Lung (tissue), 12 donors: ENCODE measurements around the gene MTA3. TPM values are rescaled to one million over a fixed set of nuclear protein-coding genes. Genes with fewer than 3 reads are reported as not detected.

ENCODE experiments used
- ATAC-seq: fragments of 200-7000 bp; cut with Tn5 transposase; one replicate; pipeline ENCODE4 v1.9.1; 2020; ENCODE audit warnings: moderate number of reproducible peaks; ENCODE audit not compliant: insufficient read depth, low FRiP score
- DNase-seq, 3 donors: peaks; one replicate each; pipeline ENCODE4 v3.0.0-alpha.2; 2013 to 2017
- H3K27ac ChIP-seq, 2 donors: one replicate each; pipeline ENCODE4 v1.5.1; 2013; ENCODE audit warnings: mild to moderate bottlenecking in 2 of 2, moderate library complexity in 2 of 2, control low read depth in 1 of 2, inconsistent platforms in 1 of 2, low read depth in 1 of 2, low read length in 1 of 2
- H3K27me3 ChIP-seq, 3 donors: one replicate each; pipeline ENCODE4 v1.5.1; 2013; ENCODE audit warnings: low read length in 2 of 3; ENCODE audit not compliant: control insufficient read depth in 3 of 3, insufficient read depth in 3 of 3
- H3K36me3 ChIP-seq, 4 donors: one replicate each; pipeline ENCODE4 v1.5.1; 2013; ENCODE audit warnings: low read length in 4 of 4, mild to moderate bottlenecking in 1 of 4, moderate library complexity in 1 of 4; ENCODE audit not compliant: control insufficient read depth in 4 of 4, insufficient read depth in 4 of 4
- H3K4me1 ChIP-seq, 5 donors: one replicate each; pipeline ENCODE4 v1.5.1; 2013; ENCODE audit warnings: low read length in 5 of 5, mild to moderate bottlenecking in 2 of 5, moderate library complexity in 1 of 5; ENCODE audit not compliant: control insufficient read depth in 5 of 5, insufficient read depth in 5 of 5
- H3K4me3 ChIP-seq: one replicate; pipeline ENCODE4 v1.5.1; 2013; ENCODE audit warnings: mild to moderate bottlenecking, control low read depth, moderate library complexity
- H3K9ac ChIP-seq, 2 donors: one replicate each; pipeline ENCODE4 v1.5.1; 2013; ENCODE audit warnings: low read length in 2 of 2, control low read depth in 1 of 2; ENCODE audit not compliant: insufficient read depth in 1 of 2
- H3K9me3 ChIP-seq, 4 donors: one replicate each; pipeline ENCODE4 v1.5.1; 2013; ENCODE audit warnings: low read length in 3 of 4, mild to moderate bottlenecking in 1 of 4, moderate library complexity in 1 of 4; ENCODE audit not compliant: control insufficient read depth in 4 of 4, insufficient read depth in 3 of 4
- CTCF ChIP-seq: IDR thresholded peaks from 2 replicates; pipeline ENCODE4 v1.5.1; 2012; ENCODE audit warnings: mild to moderate bottlenecking; ENCODE audit errors: control extremely low read depth, extremely low read depth
- WGBS, 2 donors: extraction: QIAGEN DNeasy Blood & Tissue Kit; methylation state at CpG; one replicate each; pipeline ENCODE4 v1.1.7; 2013; 5-methylcytosine and 5-hydroxymethylcytosine counted together
- polyA plus RNA-seq, 2 donors: library from polyadenylated mRNA; stranded (reverse); fragments of 200-250 nt; gene quantifications; one replicate each; pipeline ENCODE4 v1.2.1, GENCODE V29; 2013
- total RNA-seq, 2 donors: library from RNA; depleted of rRNA in 1 of 2; stranded (reverse); fragments of >200 nt in 1 of 2; gene quantifications; one replicate each; pipeline ENCODE4 v1.2.1, GENCODE V29; 2014 to 2021
- donor health status: control.
- donor health status: control.
- donor health status: Bipolar disorder and iron deficiency.
- donor health status: healthy.
- donor health status: DM: yes; HTN: yes; CAD: no.

Gene MTA3
- total and polyA plus RNA-seq, 4 donors = 9.2 to 65.8 (median 24.4) TPM

GRCh38 chr2:42752816-42753813 lies 184.7 kb downstream of the MTA3 start:
- no peak for DNase-seq
- Histone ChIP-seq H3K4me3 (no peak overlapping the region), H3K36me3 (peaks cover 0 to 11% (median 8%) of the 10 kb centered on the region in 4 donors), H3K27ac (no peak overlapping the region), H3K4me1 (peaks cover 0 to 2% (median 0%) of the 10 kb centered on the region in 5 donors), H3K27me3 (no peaks in the 10 kb centered on the region), H3K9ac (no peak overlapping the region), H3K9me3 (no peaks in the 10 kb centered on the region)
- no peak for ATAC-seq
- TF ChIP-seq CTCF = no peak
- WGBS, 2 donors = 76 to 84% methylated on average over 24 of the region's 24 CpGs

- peaks cover 0 to 2% (median 0%) of the 10 kb centered on the region in 5 donors for H3K4me1 ChIP-seq
- WGBS, 2 donors = 68 to 69% methylated on average over 11 of the region's 11 CpGs
These were observed 185.8 kb downstream of the MTA3 start for GRCh38 chr2:42754021-42754775.

DNA sequence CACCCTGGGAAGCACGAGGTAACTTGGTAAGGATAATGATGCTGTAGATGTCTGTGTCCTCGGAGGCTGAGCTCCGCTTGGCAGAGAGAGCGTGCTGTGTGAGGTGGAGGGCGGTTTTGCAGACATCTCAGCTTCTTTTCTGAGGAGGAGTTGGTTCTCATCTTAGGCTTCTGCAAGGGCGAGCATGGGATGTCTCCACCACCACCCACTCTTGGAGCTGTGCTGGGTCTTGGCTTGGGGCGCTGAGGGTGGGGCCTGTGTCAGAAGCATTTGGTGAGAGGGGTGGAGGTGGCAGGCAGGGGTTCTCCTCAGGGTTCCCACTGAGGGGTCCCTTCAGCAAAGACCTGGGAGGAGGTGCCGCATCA lies 186.3 kb downstream of the MTA3 start:
- Histone ChIP-seq H3K27ac (no peak overlapping the region), H3K9me3 (no peaks in the 10 kb centered on the region), H3K27me3 (no peaks in the 10 kb centered on the region), H3K9ac (no peak overlapping the region), H3K4me1 (peaks cover 0 to 2% (median 0%) of the 10 kb centered on the region in 5 donors), H3K36me3 (peaks cover 0 to 12% (median 7%) of the 10 kb centered on the region in 4 donors), H3K4me3 (no peak overlapping the region)
- ATAC-seq = no peak
- 81 to 90% methylated on average over 8 of the region's 8 CpGs for WGBS, 2 donors
- no peak for TF ChIP-seq CTCF
- DNase-seq = no peak

More at GRCh38 chr2:42754021-42754775, 185.8 kb downstream of the MTA3 start:
- no peak overlapping the region for H3K4me3 ChIP-seq
- no peak overlapping the region for H3K9ac ChIP-seq
- DNase-seq (no peak), ATAC-seq (no peak)
- no peaks in the 10 kb centered on the region for H3K27me3 ChIP-seq
- peaks cover 0 to 11% (median 7%) of the 10 kb centered on the region in 4 donors for H3K36me3 ChIP-seq
- H3K9me3 ChIP-seq = no peaks in the 10 kb centered on the region
- no peak for TF ChIP-seq CTCF
- no peak overlapping the region for H3K27ac ChIP-seq
